GM19025 (cell line): Measurements from ENCODE around the gene DOK3.

Experiments used
- ATAC-seq: cut with Tn5 transposase; IDR thresholded peaks from one replicate; pipeline ENCODE4 v1.9.1; 2021; ENCODE audit warnings: mild to moderate bottlenecking, low read depth, moderate library complexity; ENCODE audit not compliant: unreplicated experiment

The DOK3 gene

DNA sequence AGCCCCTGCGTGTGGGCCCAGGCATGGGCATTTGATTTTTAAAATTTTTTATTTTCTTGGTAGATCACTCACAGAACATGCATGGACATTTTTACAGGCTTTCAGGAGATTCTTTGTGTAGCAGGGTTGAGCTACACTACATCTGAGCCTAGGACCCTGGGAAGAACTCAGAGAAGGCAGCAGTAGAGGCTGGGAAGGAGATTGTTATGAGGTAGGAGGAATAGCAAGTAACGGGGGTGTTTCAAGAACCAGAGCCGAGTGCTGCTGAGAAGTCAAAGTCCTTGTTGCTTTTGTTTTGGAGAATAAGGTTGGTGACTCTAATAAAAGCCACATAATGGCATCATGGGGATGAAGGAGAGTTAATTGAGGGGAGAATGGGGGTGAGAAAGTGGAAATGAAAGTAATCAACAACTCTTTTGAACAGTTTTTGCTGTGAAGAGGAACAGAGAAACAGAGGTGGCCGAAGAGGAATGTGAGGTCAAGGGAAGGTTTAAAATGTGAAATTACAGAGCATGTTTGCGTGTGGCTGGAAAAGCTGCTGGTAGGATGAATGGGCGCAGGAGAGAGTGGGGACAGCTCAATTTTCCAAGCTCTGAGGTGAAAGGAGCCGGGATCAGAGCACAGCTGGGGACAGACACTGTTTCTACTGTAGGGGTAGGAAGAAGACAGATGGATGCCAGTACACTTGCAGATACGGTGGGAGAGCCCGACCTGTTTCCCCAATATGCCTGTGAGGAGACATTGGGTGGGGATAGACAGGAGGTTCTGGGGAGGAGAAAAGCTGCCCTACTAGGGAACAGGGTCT, 7.5 kb downstream of the DOK3 start:
- ATAC-seq: no peak

DNA sequence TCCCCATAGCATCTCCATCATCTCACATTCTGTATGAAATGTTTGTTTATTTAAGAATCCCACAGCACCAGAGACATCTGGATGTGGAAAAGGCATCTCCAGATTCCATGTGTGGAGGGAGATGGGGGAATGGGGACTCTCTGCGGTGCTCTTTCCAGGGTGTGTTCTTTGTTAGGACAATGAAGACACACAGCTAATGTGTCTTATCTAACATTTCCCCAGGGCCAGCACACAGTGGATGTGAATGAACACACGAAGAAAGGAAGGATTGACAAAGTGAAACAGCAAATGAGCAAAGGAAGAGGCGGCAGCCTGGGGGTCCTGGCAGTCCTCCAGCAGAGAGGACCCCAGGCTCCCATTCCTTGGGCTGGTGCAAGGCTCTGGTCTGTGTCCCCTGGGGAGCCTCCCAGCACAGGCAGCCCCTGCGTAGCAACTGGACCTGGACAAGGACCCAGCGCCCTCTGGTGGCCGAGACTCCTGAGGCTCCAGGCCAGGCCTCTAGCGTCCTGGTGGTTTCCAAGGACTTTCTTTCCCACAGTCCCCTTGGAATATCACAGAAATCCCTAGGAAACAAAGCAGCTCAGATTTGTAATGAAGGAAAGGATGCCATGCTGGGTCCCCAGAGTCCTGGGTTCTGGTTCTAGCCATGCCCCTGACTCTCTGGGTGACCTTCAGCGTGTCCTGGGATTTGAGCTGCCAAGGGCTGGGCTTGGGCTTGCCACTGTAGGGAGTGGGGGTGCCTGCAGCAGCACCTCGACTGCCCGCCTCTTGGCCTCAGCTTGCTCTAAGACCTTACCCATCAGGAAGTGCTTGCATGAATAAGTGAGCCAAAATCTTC, 8.7 kb downstream of the DOK3 start:
- ATAC-seq: no peak

GRCh38 chr5:177499842-177500241, 9.8 kb downstream of the DOK3 start:
- ATAC-seq: no peak

DNA sequence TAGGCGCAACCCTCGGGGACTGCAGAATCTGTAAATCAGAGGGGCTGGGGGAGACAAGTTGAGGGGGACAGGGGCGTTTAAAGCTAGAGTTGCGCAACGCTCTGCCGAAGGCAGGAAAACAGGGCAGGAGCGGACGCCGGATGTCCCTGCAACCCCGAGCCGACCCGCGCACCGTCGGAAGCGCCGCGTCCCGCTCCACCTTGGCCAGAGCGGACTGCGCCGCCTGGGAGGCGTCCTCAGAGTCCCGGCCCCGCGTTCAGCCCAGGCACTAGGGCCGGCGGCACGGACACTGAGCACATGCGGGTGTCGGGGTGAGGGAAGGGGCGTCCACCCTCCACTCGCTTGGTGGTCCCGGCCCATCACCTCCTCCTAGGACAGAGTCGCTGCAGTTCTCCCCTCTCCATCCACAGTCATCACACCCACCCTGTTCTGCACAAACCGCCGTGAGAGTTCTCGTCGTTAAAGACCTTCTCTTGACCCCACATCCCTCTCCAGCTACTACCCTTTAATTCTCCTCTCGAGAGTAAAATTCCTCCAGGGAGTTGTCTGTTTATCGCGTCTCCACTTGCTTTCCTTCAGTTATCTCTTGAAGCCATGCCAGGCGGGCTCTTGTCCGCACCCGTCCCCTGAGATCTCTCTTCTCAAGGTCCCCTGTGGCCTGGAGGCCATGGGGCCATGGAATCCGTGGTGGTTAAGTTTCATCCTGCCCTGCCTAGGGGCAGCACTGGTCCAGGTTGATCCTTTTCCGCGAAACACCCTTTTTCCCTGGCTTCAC, 11.4 kb downstream of the DOK3 start:
- no peak for ATAC-seq

DNA sequence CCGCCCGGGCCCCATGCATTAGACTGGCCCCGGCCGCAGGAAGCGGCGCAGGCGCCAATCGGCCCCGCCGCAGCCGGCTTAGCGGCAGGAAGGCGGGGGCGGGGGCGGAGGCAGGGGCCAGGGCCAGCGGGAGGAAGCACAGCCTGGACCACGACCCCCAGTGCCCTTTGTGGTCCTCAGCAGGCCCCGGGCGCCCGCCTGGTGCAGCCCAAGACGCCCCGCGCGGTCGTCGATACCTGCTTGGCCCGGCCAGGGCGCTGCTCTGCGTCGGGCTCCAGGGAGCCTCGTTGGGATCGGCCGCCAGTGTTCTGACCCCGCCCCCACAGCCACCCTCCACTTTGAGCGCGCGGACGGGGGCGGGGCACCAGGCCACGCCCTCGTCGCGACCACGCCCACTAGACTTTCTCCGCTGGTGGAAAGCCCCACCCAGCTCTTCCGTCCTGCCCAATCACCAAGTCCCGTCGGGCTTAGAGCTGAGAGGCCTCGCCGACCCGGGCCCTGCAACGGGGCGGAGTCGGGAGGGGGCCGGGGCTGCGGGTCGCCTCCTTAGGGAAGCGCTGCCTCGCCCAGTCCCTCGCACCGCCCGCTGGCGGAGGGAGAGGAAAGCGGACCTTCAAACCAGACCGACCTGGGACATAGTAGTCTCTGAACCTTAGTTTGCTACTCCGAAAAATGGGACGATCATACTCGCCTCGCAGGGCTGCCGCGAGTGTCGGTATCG, 12.2 kb downstream of the DOK3 start, which contains the start of gene PDLIM7:
TSS of gene PDLIM7 (minus strand) at position 313 of the 721 bp plus-strand sequence. CDS start 1,092 bp downstream, outside the sequence.
- peak; percentile 74 for ATAC-seq

DNA sequence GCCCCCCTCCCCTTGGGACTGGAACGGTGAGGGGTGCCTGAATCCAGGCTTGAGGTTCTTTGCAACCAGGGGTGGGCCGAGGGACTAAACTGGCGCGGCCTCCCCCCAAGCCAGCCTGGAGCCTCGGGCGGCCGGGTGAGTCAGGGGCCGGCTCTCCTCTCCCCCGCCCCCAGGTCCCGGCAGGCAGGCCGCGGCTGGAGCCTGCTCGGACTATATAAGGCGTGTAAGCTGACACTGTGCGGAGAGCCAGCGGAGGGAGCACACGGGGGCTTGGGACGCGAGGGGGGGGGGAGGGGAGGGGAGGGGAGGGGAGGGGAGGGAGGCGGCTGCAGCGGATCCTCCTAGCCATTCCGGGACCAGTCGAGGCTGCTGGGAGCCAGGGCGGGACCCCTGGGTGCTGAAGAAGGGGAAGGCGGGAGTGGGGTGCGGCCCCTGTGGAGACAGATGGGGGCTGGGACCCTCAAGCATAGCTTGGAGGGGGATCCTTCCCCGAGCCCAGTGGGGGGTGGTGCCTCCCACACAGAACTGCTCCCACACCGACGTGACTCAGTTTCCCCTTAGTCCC, 12.8 kb downstream of the DOK3 start:
- ATAC-seq: no peak

DNA sequence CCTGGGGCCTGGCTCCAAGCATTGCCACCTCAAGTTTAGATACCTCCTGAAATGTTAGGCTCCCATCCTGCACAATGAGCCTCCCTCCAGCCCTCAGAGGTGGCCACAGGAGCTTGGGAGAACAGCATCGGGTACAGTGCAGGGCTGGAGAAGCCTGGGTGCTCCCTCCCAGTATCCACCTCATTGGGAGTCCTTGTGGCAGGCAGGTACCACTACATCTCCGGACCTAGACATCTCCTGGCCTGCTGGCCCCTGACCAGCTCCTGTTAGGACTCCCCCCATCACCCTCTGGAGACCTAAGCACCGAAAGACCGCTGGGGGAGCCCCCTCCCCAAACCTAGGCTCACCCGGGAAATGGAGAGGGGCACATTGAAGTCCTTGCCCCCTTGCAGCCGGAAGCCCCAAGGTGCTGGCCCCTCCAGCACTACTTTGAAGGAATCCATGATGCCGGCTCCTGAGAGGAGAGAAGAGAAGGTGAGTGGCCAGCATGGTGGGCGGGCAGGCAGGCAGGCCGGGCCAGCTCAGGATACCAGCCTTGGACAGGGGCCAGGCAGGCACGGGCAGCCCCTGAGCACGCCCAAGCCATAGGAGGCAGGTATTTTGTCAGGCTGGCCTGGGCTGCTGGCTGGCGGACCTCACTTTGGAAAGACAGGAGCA, 13.4 kb downstream of the DOK3 start:
- no peak for ATAC-seq

- ATAC-seq: no peak
These were observed 14.2 kb downstream of the DOK3 start for GRCh38 chr5:177495243-177496060.

- ATAC-seq: no peak
These were observed 15.1 kb downstream of the DOK3 start for GRCh38 chr5:177494346-177495195.

- ATAC-seq: no peak
These were observed 15.8 kb downstream of the DOK3 start for GRCh38 chr5:177493795-177494345.

DNA sequence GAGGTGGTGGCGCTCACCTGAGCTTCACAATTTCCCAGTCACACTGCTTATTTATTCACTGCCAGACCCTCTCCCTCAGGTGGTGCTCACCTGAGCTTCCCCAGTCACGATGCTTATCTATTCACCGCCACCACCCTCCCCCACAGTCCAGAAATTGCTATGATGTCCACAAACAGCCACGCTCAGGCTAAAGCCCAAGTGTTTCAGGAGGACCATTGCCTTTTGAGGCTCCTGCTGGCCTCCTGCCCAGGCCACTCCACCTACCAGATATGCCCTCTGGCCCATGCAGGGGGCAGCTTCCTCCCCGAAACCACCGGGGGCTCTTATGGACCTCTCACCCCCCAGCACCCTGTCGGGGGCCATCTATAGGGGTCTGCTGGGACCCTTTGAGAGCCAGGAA, 16.8 kb downstream of the DOK3 start:
- ATAC-seq: no peak

GRCh38 chr5:177491983-177492746, 17.5 kb downstream of the DOK3 start:
- ATAC-seq: no peak

GRCh38 chr5:177491429-177491945, 18.1 kb downstream of the DOK3 start:
- no peak for ATAC-seq

DNA sequence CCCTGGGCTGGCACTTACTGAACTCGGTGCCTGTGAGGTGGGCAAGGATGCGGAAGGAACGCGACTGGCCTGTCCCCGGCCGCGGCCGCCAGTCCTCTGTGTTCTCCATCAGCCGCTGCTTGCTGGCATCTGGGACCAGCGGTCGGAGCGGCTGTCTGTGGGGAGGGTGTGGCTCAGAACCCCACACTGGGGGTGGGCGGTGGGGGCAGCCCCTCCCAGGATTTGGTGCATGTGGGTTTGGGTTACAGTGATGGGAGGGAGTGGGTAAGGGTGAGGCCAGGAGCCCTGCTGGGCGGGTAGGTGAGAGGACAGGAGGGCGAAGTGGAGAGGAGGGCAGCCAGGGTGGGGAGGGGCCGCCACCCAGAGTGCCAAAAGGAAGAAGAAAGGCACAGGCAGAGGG, 18.6 kb downstream of the DOK3 start:
- no peak for ATAC-seq

- ATAC-seq: no peak
These were observed 19.2 kb downstream of the DOK3 start for GRCh38 chr5:177490311-177490991.
